GM23338 (cell line): ENCODE results near the gene FAM110A. TPM values are rescaled to one million over a fixed set of nuclear protein-coding genes. Genes with fewer than 3 reads are reported as not detected.

Source experiments
- ATAC-seq: fragments of 200-7000 bp; cut with Tn5 transposase; 3 replicates; pipeline ENCODE4 v1.9.1; 2020
- DNase-seq: peaks from one replicate; pipeline ENCODE4 v3.0.0-alpha.2; 2015; ENCODE audit warnings: low spot score
- H2AFZ ChIP-seq: fragments of 200-600 bp; sonication (generic); 2 replicates; pipeline ENCODE4 v1.8.0; 2016; ENCODE audit warnings: antibody characterized with exemption, mild to moderate bottlenecking, moderate library complexity
- H3F3A ChIP-seq: fragments of 200-600 bp; sonication (generic); replicated peaks from 2 replicates; pipeline ENCODE4 v1.8.0; 2017; ENCODE audit warnings: antibody characterized with exemption, mixed run types, low read depth
- H3K27ac ChIP-seq: fragments of 200-600 bp; sonication (generic); 2 replicates; pipeline ENCODE4 v1.6.1; 2016; ENCODE audit warnings: low read depth
- H3K27me3 ChIP-seq: fragments of 200-600 bp; sonication (generic); 2 replicates; pipeline ENCODE4 v1.8.0; 2016; ENCODE audit warnings: mild to moderate bottlenecking, mixed run types, moderate library complexity; ENCODE audit not compliant: insufficient read depth
- H3K36me3 ChIP-seq: fragments of 200-600 bp; sonication (generic); 2 replicates; pipeline ENCODE4 v1.8.0; 2016; ENCODE audit warnings: mild to moderate bottlenecking; ENCODE audit not compliant: insufficient read depth
- H3K4me1 ChIP-seq: fragments of 200-600 bp; sonication (generic); 2 replicates; pipeline ENCODE4 v1.8.0; 2016; ENCODE audit warnings: mild to moderate bottlenecking, moderate library complexity; ENCODE audit not compliant: insufficient read depth
- H3K4me2 ChIP-seq: fragments of 200-600 bp; sonication (generic); 2 replicates; pipeline ENCODE4 v1.7.1; 2017; ENCODE audit warnings: mixed run types
- H3K4me3 ChIP-seq: fragments of 200-600 bp; sonication (generic); 2 replicates; pipeline ENCODE4 v1.6.1; 2016; ENCODE audit warnings: mixed run types
- H3K79me2 ChIP-seq: fragments of 200-600 bp; sonication (generic); replicated peaks from 2 replicates; pipeline ENCODE4 v1.8.0; 2017; ENCODE audit warnings: mild to moderate bottlenecking; ENCODE audit not compliant: insufficient read depth
- H3K9me2 ChIP-seq: fragments of 200-600 bp; sonication (generic); 2 replicates; pipeline ENCODE4 v1.8.0; 2017; ENCODE audit not compliant: insufficient read depth
- H4K20me1 ChIP-seq: fragments of 200-600 bp; sonication (generic); replicated peaks from 2 replicates; pipeline ENCODE4 v1.8.0; 2017; ENCODE audit warnings: mild to moderate bottlenecking; ENCODE audit not compliant: insufficient read depth
- H3K27ac Mint-ChIP-seq: 2 replicates; pipeline ENCODE4 v1.8.0; 2020; ENCODE audit warnings: inconsistent platforms, mild to moderate bottlenecking, moderate library complexity, mixed read lengths
- H3K27me3 Mint-ChIP-seq: 3 replicates; pipeline ENCODE4 v1.8.0; 2022; ENCODE audit warnings: low read depth, mild to moderate bottlenecking, moderate library complexity, mixed read lengths, inconsistent platforms; ENCODE audit not compliant: insufficient read depth, poor library complexity
- H3K36me3 Mint-ChIP-seq: 3 replicates; pipeline ENCODE4 v1.8.0; 2021; ENCODE audit warnings: low read depth, mild to moderate bottlenecking, inconsistent platforms, moderate library complexity, mixed read lengths
- H3K4me1 Mint-ChIP-seq: 3 replicates; pipeline ENCODE4 v1.8.0; 2020; ENCODE audit warnings: mild to moderate bottlenecking, inconsistent platforms, mixed read lengths
- H3K4me3 Mint-ChIP-seq: 3 replicates; pipeline ENCODE4 v1.8.0; 2021; ENCODE audit warnings: moderate library complexity, mild to moderate bottlenecking, inconsistent platforms, mixed read lengths
- H3K9me3 Mint-ChIP-seq: 3 replicates; pipeline ENCODE4 v1.8.0; 2020; ENCODE audit warnings: moderate library complexity, mild to moderate bottlenecking, inconsistent platforms, mixed read lengths
- CREB1 ChIP-seq: fragments of 250-450 bp; sonication (Bioruptor Pico); IDR thresholded peaks from 2 replicates; pipeline ENCODE4 v1.5.0; 2020; ENCODE audit warnings: low read depth, mild to moderate bottlenecking, moderate library complexity
- EZH2 ChIP-seq: fragments of 200-600 bp; sonication (generic); IDR thresholded peaks from one replicate; pipeline ENCODE4 v1.8.0; 2017; ENCODE audit warnings: antibody characterized with exemption, mild to moderate bottlenecking, low read depth; ENCODE audit not compliant: unreplicated experiment
- EZH2phosphoT487 ChIP-seq: fragments of 200-600 bp; sonication (generic); IDR thresholded peaks from one replicate; pipeline ENCODE4 v1.8.1; 2018; ENCODE audit warnings: antibody characterized with exemption; ENCODE audit not compliant: unreplicated experiment
- JUNB ChIP-seq: IDR thresholded peaks from one replicate; pipeline ENCODE4 v1.6.1; 2016; ENCODE audit warnings: antibody characterized with exemption; ENCODE audit not compliant: unreplicated experiment
- NANOG ChIP-seq: IDR thresholded peaks from 2 replicates; pipeline ENCODE4 v1.6.1; 2016; ENCODE audit warnings: antibody characterized with exemption, borderline replicate concordance
- POLR2AphosphoS5 ChIP-seq: IDR thresholded peaks from 2 replicates; pipeline ENCODE4 v1.6.1; 2016; ENCODE audit warnings: antibody characterized with exemption, low read depth
- STAT1 ChIP-seq: IDR thresholded peaks from one replicate; pipeline ENCODE4 v1.6.1; 2016; ENCODE audit warnings: antibody characterized with exemption; ENCODE audit not compliant: unreplicated experiment
- ZNF114 ChIP-seq: fragments of 250-450 bp; sonication (Bioruptor Pico); IDR thresholded peaks from 2 replicates; pipeline ENCODE4 v1.5.0; 2020; ENCODE audit warnings: mild to moderate bottlenecking, moderate library complexity
- ZNF331 ChIP-seq: fragments of 250-450 bp; sonication (Bioruptor Pico); IDR thresholded peaks from 2 replicates; pipeline ENCODE4 v1.5.0; 2020; ENCODE audit warnings: low read depth, mild to moderate bottlenecking, moderate library complexity
- ZNF462 ChIP-seq: fragments of 250-450 bp; sonication (Bioruptor Pico); IDR thresholded peaks from 2 replicates; pipeline ENCODE4 v1.5.0; 2020; ENCODE audit warnings: mild to moderate bottlenecking, moderate library complexity
- polyA plus RNA-seq: library from polyadenylated mRNA; unstranded; fragments of >200 nt; fragmentation: Nextera tagmentation; extraction: Ambion mirVana; gene quantifications from 2 replicates; pipeline ENCODE4 v1.2.1, GENCODE V29; 2016
- total RNA-seq: library from RNA; depleted of rRNA; stranded (reverse); fragments of >200 nt; shearing (Covaris generic); gene quantifications from 2 replicates; pipeline ENCODE4 v1.2.3, GENCODE V29; 2014
- TF ChIP-seq, protein P1 (sequence below): IDR thresholded peaks from 2 replicates; pipeline ENCODE4 v1.6.1; 2016; ENCODE audit warnings: antibody characterized with exemption
- TF ChIP-seq, protein P2 (sequence below), 2 experiments: fragments of 200-600 bp in 1 of 2; sonication (generic) in 1 of 2; conservative IDR thresholded peaks; 2 replicates each; pipeline versions ENCODE4 v1.5.1 to v1.6.1; 2016 to 2017; ENCODE audit warnings: antibody characterized with exemption in 2 of 2, low read depth in 2 of 2, mild to moderate bottlenecking in 2 of 2, moderate library complexity in 1 of 2
- TF ChIP-seq, protein P3 (sequence below): IDR thresholded peaks from one replicate; pipeline ENCODE4 v1.6.1; 2018; ENCODE audit warnings: antibody characterized with exemption; ENCODE audit not compliant: unreplicated experiment

FAM110A gene
- total and polyA plus RNA-seq, 2 experiments from 2014 or later, result 10.7 to 13.7 TPM

GRCh38 chr20:823574-823902 lies 10.0 kb upstream of the FAM110A start:
- peaks cover 3% of the 10 kb centered on the region; the same call in 1 of the 3 replicates for H3K36me3 Mint-ChIP-seq
- no peak overlapping the region for H3K27ac Mint-ChIP-seq

More at GRCh38 chr20:823574-823902, 10.0 kb upstream of the FAM110A start:
- Histone ChIP-seq H3K4me2 (no peak overlapping the region), H3K4me1 (no peaks in the 10 kb centered on the region), H3K27me3 (no peaks in the 10 kb centered on the region), H4K20me1 (no peaks in the 10 kb centered on the region), H3K79me2 (no peaks in the 10 kb centered on the region), H2AFZ (no peak overlapping the region), H3F3A (no peaks in the 10 kb centered on the region), H3K9me2 (no peaks in the 10 kb centered on the region), H3K4me3 (no peak overlapping the region), H3K36me3 (no peaks in the 10 kb centered on the region), H3K27ac (no peak overlapping the region)
- Mint-ChIP-seq H3K4me3 (no peak overlapping the region), H3K9me3 (peaks cover 5% of the 10 kb centered on the region; the same call in 2 of the 3 replicates), H3K27me3 (peaks cover 15% of the 10 kb centered on the region), H3K4me1 (peaks cover 5% of the 10 kb centered on the region)
- DNase-seq, result no peak
- no peak for ATAC-seq
- TF ChIP-seq, protein P1, sequence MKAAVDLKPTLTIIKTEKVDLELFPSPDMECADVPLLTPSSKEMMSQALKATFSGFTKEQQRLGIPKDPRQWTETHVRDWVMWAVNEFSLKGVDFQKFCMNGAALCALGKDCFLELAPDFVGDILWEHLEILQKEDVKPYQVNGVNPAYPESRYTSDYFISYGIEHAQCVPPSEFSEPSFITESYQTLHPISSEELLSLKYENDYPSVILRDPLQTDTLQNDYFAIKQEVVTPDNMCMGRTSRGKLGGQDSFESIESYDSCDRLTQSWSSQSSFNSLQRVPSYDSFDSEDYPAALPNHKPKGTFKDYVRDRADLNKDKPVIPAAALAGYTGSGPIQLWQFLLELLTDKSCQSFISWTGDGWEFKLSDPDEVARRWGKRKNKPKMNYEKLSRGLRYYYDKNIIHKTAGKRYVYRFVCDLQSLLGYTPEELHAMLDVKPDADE, result no peak
- TF ChIP-seq ZNF114 (CRISPR knock-in tag) (no peak), EZH2 (no peak), CREB1 (CRISPR knock-in tag) (no peak), POLR2AphosphoS5 (no peak), JUNB (no peak), EZH2phosphoT487 (no peak), NANOG (no peak), STAT1 (no peak), ZNF331 (CRISPR knock-in tag) (no peak), ZNF462 (CRISPR knock-in tag) (no peak)
- TF ChIP-seq, protein P2, sequence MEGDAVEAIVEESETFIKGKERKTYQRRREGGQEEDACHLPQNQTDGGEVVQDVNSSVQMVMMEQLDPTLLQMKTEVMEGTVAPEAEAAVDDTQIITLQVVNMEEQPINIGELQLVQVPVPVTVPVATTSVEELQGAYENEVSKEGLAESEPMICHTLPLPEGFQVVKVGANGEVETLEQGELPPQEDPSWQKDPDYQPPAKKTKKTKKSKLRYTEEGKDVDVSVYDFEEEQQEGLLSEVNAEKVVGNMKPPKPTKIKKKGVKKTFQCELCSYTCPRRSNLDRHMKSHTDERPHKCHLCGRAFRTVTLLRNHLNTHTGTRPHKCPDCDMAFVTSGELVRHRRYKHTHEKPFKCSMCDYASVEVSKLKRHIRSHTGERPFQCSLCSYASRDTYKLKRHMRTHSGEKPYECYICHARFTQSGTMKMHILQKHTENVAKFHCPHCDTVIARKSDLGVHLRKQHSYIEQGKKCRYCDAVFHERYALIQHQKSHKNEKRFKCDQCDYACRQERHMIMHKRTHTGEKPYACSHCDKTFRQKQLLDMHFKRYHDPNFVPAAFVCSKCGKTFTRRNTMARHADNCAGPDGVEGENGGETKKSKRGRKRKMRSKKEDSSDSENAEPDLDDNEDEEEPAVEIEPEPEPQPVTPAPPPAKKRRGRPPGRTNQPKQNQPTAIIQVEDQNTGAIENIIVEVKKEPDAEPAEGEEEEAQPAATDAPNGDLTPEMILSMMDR (conservative IDR thresholded peaks at IDR 0.05; ENCODE audit: low read depth in 2 of 2), result no peak
- TF ChIP-seq, protein P3, sequence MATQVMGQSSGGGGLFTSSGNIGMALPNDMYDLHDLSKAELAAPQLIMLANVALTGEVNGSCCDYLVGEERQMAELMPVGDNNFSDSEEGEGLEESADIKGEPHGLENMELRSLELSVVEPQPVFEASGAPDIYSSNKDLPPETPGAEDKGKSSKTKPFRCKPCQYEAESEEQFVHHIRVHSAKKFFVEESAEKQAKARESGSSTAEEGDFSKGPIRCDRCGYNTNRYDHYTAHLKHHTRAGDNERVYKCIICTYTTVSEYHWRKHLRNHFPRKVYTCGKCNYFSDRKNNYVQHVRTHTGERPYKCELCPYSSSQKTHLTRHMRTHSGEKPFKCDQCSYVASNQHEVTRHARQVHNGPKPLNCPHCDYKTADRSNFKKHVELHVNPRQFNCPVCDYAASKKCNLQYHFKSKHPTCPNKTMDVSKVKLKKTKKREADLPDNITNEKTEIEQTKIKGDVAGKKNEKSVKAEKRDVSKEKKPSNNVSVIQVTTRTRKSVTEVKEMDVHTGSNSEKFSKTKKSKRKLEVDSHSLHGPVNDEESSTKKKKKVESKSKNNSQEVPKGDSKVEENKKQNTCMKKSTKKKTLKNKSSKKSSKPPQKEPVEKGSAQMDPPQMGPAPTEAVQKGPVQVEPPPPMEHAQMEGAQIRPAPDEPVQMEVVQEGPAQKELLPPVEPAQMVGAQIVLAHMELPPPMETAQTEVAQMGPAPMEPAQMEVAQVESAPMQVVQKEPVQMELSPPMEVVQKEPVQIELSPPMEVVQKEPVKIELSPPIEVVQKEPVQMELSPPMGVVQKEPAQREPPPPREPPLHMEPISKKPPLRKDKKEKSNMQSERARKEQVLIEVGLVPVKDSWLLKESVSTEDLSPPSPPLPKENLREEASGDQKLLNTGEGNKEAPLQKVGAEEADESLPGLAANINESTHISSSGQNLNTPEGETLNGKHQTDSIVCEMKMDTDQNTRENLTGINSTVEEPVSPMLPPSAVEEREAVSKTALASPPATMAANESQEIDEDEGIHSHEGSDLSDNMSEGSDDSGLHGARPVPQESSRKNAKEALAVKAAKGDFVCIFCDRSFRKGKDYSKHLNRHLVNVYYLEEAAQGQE, result no peak
